HepG2 (cell line): Measurements from ENCODE around the gene FPGS. TPM values are rescaled to one million over a fixed set of nuclear protein-coding genes. Genes with fewer than 3 reads are reported as not detected.

Experiments
- ATAC-seq: fragments of 200-7000 bp; cut with Tn5 transposase; 3 replicates; pipeline ENCODE4 v1.9.1; 2020; ENCODE audit warnings: mild to moderate bottlenecking, moderate library complexity
- BruUV-seq: library from RNA; stranded (reverse); fragments of 400-500 nt; replicated peaks from 2 replicates; lab custom pipeline; 2021; lab: Mats Ljungman, UMichigan
- CTCF ChIA-PET: fragments of 300-600 bp; formaldehyde crosslinking; extraction: SDS; loops from one replicate; lab custom pipeline; 2021; ENCODE audit warnings: low total read pairs, inconsistent platforms, low intra/inter-chr PET ratio; lab: Yijun Ruan, JAX
- POLR2A ChIA-PET: fragments of 350-600 bp; sonication (Branson Sonifier 250); formaldehyde crosslinking; loops from one replicate; lab custom pipeline; 2020; ENCODE audit warnings: antibody characterized with exemption, inconsistent platforms; lab: Yijun Ruan, JAX
- DNase-seq: peaks from one replicate; pipeline ENCODE4 v3.0.0-alpha.2; 2015; ENCODE audit warnings: low spot score
- FAIRE-seq: peaks from 3 replicates; lab custom pipeline; 2011; peaks lifted over from hg19 to GRCh38; lab: Jason Lieb, UNC
- H2AFZ ChIP-seq: one replicate; pipeline ENCODE4 v1.6.1; 2011; ENCODE audit warnings: low read length, inconsistent platforms
- H3K27ac ChIP-seq: fragments of 300-600 bp; 3 replicates; pipeline ENCODE4 v1.8.0; 2011; ENCODE audit warnings: mixed run types, mild to moderate bottlenecking, mixed read lengths, low read length, inconsistent platforms; ENCODE audit not compliant: insufficient read depth; ENCODE audit errors: extremely low read length
- H3K27me3 ChIP-seq, 2 experiments: fragments of 200-600 bp in 1 of 2; 2 replicates in 1 of 2; 3 replicates in 1 of 2; pipeline versions ENCODE4 v1.6.0 to v1.8.0; 2011; ENCODE audit warnings: low read length in 2 of 2, mild to moderate bottlenecking in 2 of 2, moderate library complexity in 2 of 2, inconsistent platforms in 1 of 2; ENCODE audit not compliant: insufficient read depth in 2 of 2, control insufficient read depth in 1 of 2
- H3K36me3 ChIP-seq, 2 experiments: fragments of 200-600 bp in 1 of 2; replicated peaks in 1 of 2; 2 replicates in 1 of 2; 3 replicates in 1 of 2; pipeline versions ENCODE4 v1.5.1 to v1.8.0; 2011; ENCODE audit warnings: low read length in 2 of 2, inconsistent platforms in 1 of 2; ENCODE audit not compliant: insufficient read depth in 2 of 2, control insufficient read depth in 1 of 2
- H3K4me1 ChIP-seq: 2 replicates; pipeline ENCODE4 v1.5.1; 2012; ENCODE audit warnings: low read length, inconsistent platforms; ENCODE audit not compliant: insufficient read depth
- H3K4me2 ChIP-seq: 2 replicates; pipeline ENCODE4 v1.6.0; 2011; ENCODE audit warnings: low read depth, low read length, inconsistent platforms
- H3K4me3 ChIP-seq, 3 experiments: fragments of 200-600 bp in 1 of 3; sonication (generic), shearing (Covaris generic) in 1 of 3; replicated peaks in 1 of 3; 2 replicates each; pipeline ENCODE4 v1.5.1; 2011 to 2016; ENCODE audit warnings: low read length in 3 of 3, inconsistent platforms in 2 of 3, low read depth in 2 of 3, mild to moderate bottlenecking in 2 of 3, control low read depth in 1 of 3, mixed read lengths in 1 of 3; ENCODE audit not compliant: insufficient read depth in 1 of 3
- H3K79me2 ChIP-seq: one replicate; pipeline ENCODE4 v1.6.1; 2011; ENCODE audit warnings: low read length, inconsistent platforms; ENCODE audit not compliant: insufficient read depth
- H3K9ac ChIP-seq: 2 replicates; pipeline ENCODE4 v1.6.0; 2011; ENCODE audit warnings: mild to moderate bottlenecking, low read depth, low read length, inconsistent platforms; ENCODE audit not compliant: insufficient read depth
- H3K9me3 ChIP-seq: 2 replicates; pipeline ENCODE4 v1.5.1; 2012; ENCODE audit warnings: mild to moderate bottlenecking, low read length
- H4K20me1 ChIP-seq: 2 replicates; pipeline ENCODE4 v1.6.0; 2011; ENCODE audit warnings: inconsistent platforms, mild to moderate bottlenecking, low read length, moderate library complexity; ENCODE audit not compliant: insufficient read depth
- ATF2 ChIP-seq: sonication (generic); formaldehyde crosslinking; IDR thresholded peaks from 2 replicates; pipeline ENCODE4 v1.4.0; 2020; ENCODE audit warnings: missing genetic modification reagents
- BHLHE40 ChIP-seq: IDR thresholded peaks from 2 replicates; pipeline ENCODE4 v1.6.1; 2011; ENCODE audit warnings: low read length, improper control_type of control experiment
- DNMT1 ChIP-seq: sonication (generic); formaldehyde crosslinking; IDR thresholded peaks from 2 replicates; pipeline ENCODE4 v1.5.1; 2020; ENCODE audit warnings: mild to moderate bottlenecking, missing genetic modification reagents
- NCOA1 ChIP-seq: sonication (generic); formaldehyde crosslinking; IDR thresholded peaks from 2 replicates; pipeline ENCODE4 v1.9.0; 2021; ENCODE audit warnings: missing genetic modification reagents
- ZNF629 ChIP-seq: sonication (generic); formaldehyde crosslinking; conservative IDR thresholded peaks from 2 replicates; pipeline ENCODE4 v1.5.0; 2020; ENCODE audit warnings: missing genetic modification reagents
- WGBS: methylation state at CpG from one replicate; pipeline ENCODE4 v1.1.6; 2017; ENCODE audit warnings: low lambda C conversion rate; 5-methylcytosine and 5-hydroxymethylcytosine counted together
- in situ Hi-C: cut with HindIII; loops from 2 replicates; pipeline ENCODE4 v1.10.0; 2017; ENCODE audit warnings: low pct_unique_long_range_greater_than_20kb; ENCODE audit not compliant: extremely low pct_ligation_motif_present
- intact Hi-C: fragments of 100-400 bp; cut with micrococcal nuclease; formaldehyde crosslinking; loops from one replicate; pipeline ENCODE4 v1.10.0; 2022; ENCODE audit not compliant: unreplicated experiment
- polyA plus RNA-seq, 8 experiments: library from polyadenylated mRNA; depleted of rRNA in 3 of 8; stranded (reverse) in 7 of 8; unstranded in 1 of 8; fragments of >200 nt; fragmentation: Illumina TruSeq in 4 of 8; extraction: Trizol in 4 of 8; gene quantifications; 2 replicates each; pipeline versions ENCODE4 v1.2.1 to v1.2.3, GENCODE V29; 2011 to 2016; ENCODE audit warnings: low read depth in 4 of 8, missing spikeins in 1 of 8, mixed read lengths in 1 of 8; ENCODE audit not compliant: insufficient read depth in 1 of 8
- total RNA-seq, 5 experiments: library from RNA; depleted of rRNA; stranded (reverse); fragments of >200 nt; fragmentation: Illumina TruSeq; extraction: Trizol; gene quantifications; 2 replicates each; pipeline ENCODE4 v1.2.3, GENCODE V29; 2016; ENCODE audit warnings: low read depth in 1 of 5
- TF ChIP-seq, protein P1 (sequence below): sonication (generic); formaldehyde crosslinking; IDR thresholded peaks from 2 replicates; pipeline ENCODE4 v1.4.0; 2020; ENCODE audit warnings: low read depth, missing genetic modification reagents

FPGS gene
- total and polyA plus RNA-seq, 2 of the 13 experiments (the other 11 are each of a cell fraction or from before 2014, with no cell fraction given): 35.6 to 36.8 TPM

DNA sequence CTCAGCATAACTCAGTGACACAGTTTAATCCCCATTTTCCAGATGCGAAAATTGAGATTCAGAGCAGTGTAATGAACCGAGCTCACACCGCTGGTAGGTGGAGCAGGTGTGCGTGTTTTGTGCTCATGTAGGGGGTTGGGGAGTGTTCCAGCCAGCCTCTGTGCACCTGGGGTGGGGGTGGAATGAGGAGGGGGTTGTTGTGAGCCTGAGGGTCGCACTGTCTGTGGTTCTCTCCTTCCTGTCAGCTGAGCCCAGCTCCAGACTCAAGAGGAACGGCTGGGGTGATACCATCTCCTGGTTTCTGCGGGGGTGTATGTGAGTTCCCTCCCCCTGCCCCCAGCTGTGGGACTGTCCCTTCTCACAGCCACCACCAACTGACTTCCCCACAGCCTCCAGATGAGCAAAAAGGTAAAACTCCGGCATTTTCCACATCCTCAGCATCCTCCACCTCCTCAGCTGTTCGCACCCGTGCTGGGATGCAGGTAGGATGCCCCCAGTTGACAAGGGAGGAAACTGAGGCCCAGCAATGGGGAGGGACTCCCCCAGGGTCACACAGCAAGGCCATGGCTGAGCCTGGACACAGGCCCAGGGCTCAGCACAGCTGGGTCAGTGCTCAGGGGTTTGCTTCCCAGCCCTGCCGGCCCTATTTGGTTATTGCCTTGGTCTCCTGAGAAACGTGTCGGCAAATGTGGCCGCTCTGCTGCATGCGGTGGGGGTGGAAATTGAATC lies 26.3 kb upstream of the FPGS start (continued):
- TF ChIP-seq ZNF629 (CRISPR knock-in tag): peak; percentile 43; the same call in 1 of the 2 replicates
- TF ChIP-seq ATF2 (CRISPR knock-in tag): no peak
- TF ChIP-seq, protein P1, sequence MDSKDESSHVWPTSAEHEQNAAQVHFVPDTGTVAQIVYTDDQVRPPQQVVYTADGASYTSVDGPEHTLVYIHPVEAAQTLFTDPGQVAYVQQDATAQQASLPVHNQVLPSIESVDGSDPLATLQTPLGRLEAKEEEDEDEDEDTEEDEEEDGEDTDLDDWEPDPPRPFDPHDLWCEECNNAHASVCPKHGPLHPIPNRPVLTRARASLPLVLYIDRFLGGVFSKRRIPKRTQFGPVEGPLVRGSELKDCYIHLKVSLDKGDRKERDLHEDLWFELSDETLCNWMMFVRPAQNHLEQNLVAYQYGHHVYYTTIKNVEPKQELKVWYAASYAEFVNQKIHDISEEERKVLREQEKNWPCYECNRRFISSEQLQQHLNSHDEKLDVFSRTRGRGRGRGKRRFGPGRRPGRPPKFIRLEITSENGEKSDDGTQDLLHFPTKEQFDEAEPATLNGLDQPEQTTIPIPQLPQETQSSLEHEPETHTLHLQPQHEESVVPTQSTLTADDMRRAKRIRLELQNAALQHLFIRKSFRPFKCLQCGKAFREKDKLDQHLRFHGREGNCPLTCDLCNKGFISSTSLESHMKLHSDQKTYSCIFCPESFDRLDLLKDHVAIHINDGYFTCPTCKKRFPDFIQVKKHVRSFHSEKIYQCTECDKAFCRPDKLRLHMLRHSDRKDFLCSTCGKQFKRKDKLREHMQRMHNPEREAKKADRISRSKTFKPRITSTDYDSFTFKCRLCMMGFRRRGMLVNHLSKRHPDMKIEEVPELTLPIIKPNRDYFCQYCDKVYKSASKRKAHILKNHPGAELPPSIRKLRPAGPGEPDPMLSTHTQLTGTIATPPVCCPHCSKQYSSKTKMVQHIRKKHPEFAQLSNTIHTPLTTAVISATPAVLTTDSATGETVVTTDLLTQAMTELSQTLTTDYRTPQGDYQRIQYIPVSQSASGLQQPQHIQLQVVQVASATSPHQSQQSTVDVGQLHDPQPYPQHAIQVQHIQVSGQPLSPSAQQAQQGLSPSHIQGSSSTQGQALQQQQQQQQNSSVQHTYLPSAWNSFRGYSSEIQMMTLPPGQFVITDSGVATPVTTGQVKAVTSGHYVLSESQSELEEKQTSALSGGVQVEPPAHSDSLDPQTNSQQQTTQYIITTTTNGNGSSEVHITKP (CRISPR knock-in tag): peak; percentile 90
- peak; percentile 28; the same call in 1 of the 2 replicates for TF ChIP-seq BHLHE40
- no peak for TF ChIP-seq NCOA1 (CRISPR knock-in tag)

GRCh38 chr9:127776924-127777289 lies 25.8 kb upstream of the FPGS start:
- Histone ChIP-seq H3K4me1 (peaks cover 24% of the 10 kb centered on the region), H4K20me1 (no peaks in the 10 kb centered on the region)
- WGBS: 40% methylated on average over 2 of the region's 5 CpGs
- no peak for DNase-seq
- TF ChIP-seq ZNF629 (CRISPR knock-in tag) (peak; percentile 60), DNMT1 (CRISPR knock-in tag) (no peak)
- TF ChIP-seq, all 625 proteins: peak for 1
- no peak overlapping the region for H3K27ac ChIP-seq
- intact Hi-C loops: no loop called here
- H3K9me3 ChIP-seq: no peaks in the 10 kb centered on the region
- no peaks in the 10 kb centered on the region for H3K36me3 ChIP-seq
- H3K79me2 ChIP-seq: no peaks in the 10 kb centered on the region
- H3K27me3 ChIP-seq: peaks cover under 1 to 33% of the 10 kb centered on the region in 2 experiments; a peak in 3 of 5 replicates
- H2AFZ ChIP-seq: no peak overlapping the region
- H3K9ac ChIP-seq: no peak overlapping the region
- FAIRE-seq (no peak), ATAC-seq (no peak)
- H3K4me2 ChIP-seq: no peak overlapping the region
- POLR2A ChIA-PET: no interaction called here
- in situ Hi-C loops: no loop called here
- no peak overlapping the region for H3K4me3 ChIP-seq
- CTCF ChIA-PET: no interaction called here
- no TSS peak for BruUV-seq
